H1 (cell line): ENCODE data around the gene HSFX4. TPM values are rescaled to one million over a fixed set of nuclear protein-coding genes. Genes with fewer than 3 reads are reported as not detected.

Source experiments
- CTCF ChIA-PET: fragments of 300-600 bp; sonication (Branson Sonifier 250); formaldehyde crosslinking; loops from one replicate; lab custom pipeline; 2021; ENCODE audit not compliant: partially characterized antibody; lab: Charles Lee
- POLR2A ChIA-PET: fragments of 300-600 bp; sonication (Branson Sonifier 250); formaldehyde crosslinking; loops from one replicate; lab custom pipeline; 2021; ENCODE audit warnings: inconsistent platforms; ENCODE audit not compliant: partially characterized antibody; lab: Charles Lee
- DNase-seq, 2 experiments: peaks; one replicate each; pipeline versions ENCODE4 v3.0.0 to v3.0.0-alpha.2; 2010 to 2022; ENCODE audit warnings: low spot score in 2 of 2, low read depth in 1 of 2, mixed read lengths in 1 of 2
- FAIRE-seq: peaks from 2 replicates; lab custom pipeline; 2011; peaks lifted over from hg19 to GRCh38; lab: Jason Lieb, UNC
- H2AFZ ChIP-seq: 2 replicates; pipeline ENCODE4 v1.8.1; 2012; ENCODE audit warnings: low read length, inconsistent platforms
- H2AK5ac ChIP-seq: 2 replicates; pipeline ENCODE4 v1.6.1; 2013; ENCODE audit warnings: low read depth, low read length
- H2BK120ac ChIP-seq: replicated peaks from 2 replicates; pipeline ENCODE3; 2013; ENCODE audit warnings: low read depth, low read length, inconsistent platforms
- H2BK12ac ChIP-seq: 2 replicates; pipeline ENCODE4 v1.6.1; 2013; ENCODE audit warnings: low read depth, low read length
- H2BK15ac ChIP-seq: 2 replicates; pipeline ENCODE4 v1.6.1; 2013; ENCODE audit warnings: low read length
- H2BK20ac ChIP-seq: 2 replicates; pipeline ENCODE4 v1.6.1; 2013; ENCODE audit warnings: low read length
- H2BK5ac ChIP-seq: 2 replicates; pipeline ENCODE4 v1.6.1; 2013; ENCODE audit warnings: low read depth, low read length
- H3K14ac ChIP-seq: 2 replicates; pipeline ENCODE4 v1.6.1; 2013; ENCODE audit warnings: inconsistent platforms; ENCODE audit not compliant: insufficient read length
- H3K18ac ChIP-seq: 2 replicates; pipeline ENCODE4 v1.6.1; 2013; ENCODE audit warnings: low read length; ENCODE audit errors: extremely low read depth
- H3K23ac ChIP-seq: 2 replicates; pipeline ENCODE4 v1.6.1; 2013; ENCODE audit warnings: inconsistent platforms; ENCODE audit not compliant: insufficient read length
- H3K23me2 ChIP-seq: 2 replicates; pipeline ENCODE4 v1.6.1; 2013; ENCODE audit warnings: low read depth, low read length
- H3K27ac ChIP-seq: 2 replicates; pipeline ENCODE4 v1.6.1; 2011; ENCODE audit warnings: low read depth, low read length, inconsistent platforms
- H3K27me3 ChIP-seq, 4 experiments: replicated peaks in 1 of 4; 1 replicate in 1 of 4; 2 replicates in 3 of 4; pipeline versions ENCODE4 v1.6.1 to v1.8.1; 2011 to 2013; ENCODE audit warnings: low read length in 3 of 4, mild to moderate bottlenecking in 3 of 4, inconsistent platforms in 2 of 4, mixed read lengths in 2 of 4, moderate library complexity in 1 of 4; ENCODE audit not compliant: control insufficient read depth in 3 of 4, insufficient read depth in 3 of 4; ENCODE audit errors: extremely low read depth in 1 of 4
- H3K36me3 ChIP-seq, 4 experiments: 2 replicates each; pipeline versions ENCODE4 v1.6.1 to v1.8.1; 2011 to 2013; ENCODE audit warnings: mild to moderate bottlenecking in 4 of 4, low read length in 3 of 4, moderate library complexity in 2 of 4, control low read depth in 1 of 4, inconsistent platforms in 1 of 4; ENCODE audit not compliant: insufficient read depth in 4 of 4, control insufficient read depth in 2 of 4
- H3K4ac ChIP-seq: replicated peaks from 2 replicates; pipeline ENCODE3; 2013; ENCODE audit warnings: low read length, low read depth, mixed read lengths, inconsistent platforms; ENCODE audit not compliant: insufficient read length
- H3K4me1 ChIP-seq, 4 experiments: replicated peaks in 1 of 4; 1 replicate in 1 of 4; 2 replicates in 3 of 4; pipeline versions ENCODE4 v1.6.1 to v1.8.1; 2011 to 2013; ENCODE audit warnings: low read length in 3 of 4, inconsistent platforms in 2 of 4, mixed read lengths in 1 of 4; ENCODE audit not compliant: insufficient read depth in 4 of 4, control insufficient read depth in 3 of 4
- H3K4me2 ChIP-seq, 2 experiments: 2 replicates each; pipeline versions ENCODE4 v1.6.1 to v1.8.1; 2011 to 2013; ENCODE audit warnings: low read depth in 2 of 2, low read length in 2 of 2, control low read depth in 1 of 2, inconsistent platforms in 1 of 2, mild to moderate bottlenecking in 1 of 2; ENCODE audit not compliant: insufficient read depth in 1 of 2
- H3K4me3 ChIP-seq, 4 experiments: fragments of 200-600, 300-600 bp in 1 of 4; sonication (generic), shearing (Covaris generic), sonication (Bioruptor Twin) in 1 of 4; 2 replicates each; pipeline versions ENCODE4 v1.5.1 to v1.8.1; 2011 to 2016; ENCODE audit warnings: low read length in 4 of 4, low read depth in 3 of 4, control low read depth in 2 of 4, inconsistent platforms in 2 of 4, mild to moderate bottlenecking in 2 of 4, mixed read lengths in 1 of 4, moderate library complexity in 1 of 4; ENCODE audit not compliant: insufficient read depth in 2 of 4; ENCODE audit errors: extremely low read depth in 1 of 4
- H3K56ac ChIP-seq: replicated peaks from 2 replicates; pipeline ENCODE3; 2013; ENCODE audit warnings: low read depth, mild to moderate bottlenecking, mixed read lengths, low read length, inconsistent platforms; ENCODE audit not compliant: insufficient read length
- H3K79me1 ChIP-seq: 2 replicates; pipeline ENCODE4 v1.6.1; 2013; ENCODE audit warnings: low read depth, low read length, control low read depth
- H3K79me2 ChIP-seq, 2 experiments: 2 replicates each; pipeline versions ENCODE4 v1.6.1 to v1.8.1; 2012 to 2013; ENCODE audit warnings: low read length in 2 of 2, mild to moderate bottlenecking in 2 of 2, inconsistent platforms in 1 of 2; ENCODE audit not compliant: insufficient read depth in 2 of 2, control insufficient read depth in 1 of 2
- H3K9ac ChIP-seq, 4 experiments: replicated peaks in 1 of 4; 1 replicate in 1 of 4; 2 replicates in 3 of 4; pipeline versions ENCODE4 v1.6.1 to v1.8.1; 2011 to 2013; ENCODE audit warnings: low read depth in 3 of 4, low read length in 3 of 4, control low read depth in 2 of 4, mild to moderate bottlenecking in 2 of 4, moderate library complexity in 2 of 4, inconsistent platforms in 1 of 4; ENCODE audit errors: extremely low read depth in 1 of 4
- H3K9me3 ChIP-seq, 2 experiments: 2 replicates each; pipeline versions ENCODE4 v1.6.1 to v1.8.1; 2012 to 2013; ENCODE audit warnings: mild to moderate bottlenecking in 2 of 2, moderate library complexity in 2 of 2, control low read depth in 1 of 2, inconsistent platforms in 1 of 2, low read depth in 1 of 2, low read length in 1 of 2, mixed read lengths in 1 of 2; ENCODE audit not compliant: insufficient read depth in 2 of 2
- H4K20me1 ChIP-seq, 2 experiments: replicated peaks in 1 of 2; 2 replicates each; pipeline versions ENCODE3 to v1.8.1; 2011 to 2013; ENCODE audit warnings: inconsistent platforms in 2 of 2, low read length in 2 of 2, mild to moderate bottlenecking in 1 of 2; ENCODE audit not compliant: insufficient read depth in 2 of 2, control insufficient read depth in 1 of 2
- H4K5ac ChIP-seq: 2 replicates; pipeline ENCODE4 v1.6.1; 2013; ENCODE audit warnings: low read length, low read depth, mixed read lengths, inconsistent platforms; ENCODE audit not compliant: insufficient read length
- H4K8ac ChIP-seq: 2 replicates; pipeline ENCODE4 v1.8.0; 2013; ENCODE audit warnings: mild to moderate bottlenecking, moderate library complexity, low read length, inconsistent platforms; ENCODE audit not compliant: insufficient read depth; ENCODE audit errors: extremely low read depth
- H4K91ac ChIP-seq: replicated peaks from 2 replicates; pipeline ENCODE3; 2013; ENCODE audit warnings: low read length, mixed read lengths, inconsistent platforms; ENCODE audit not compliant: insufficient read length
- CEBPB ChIP-seq: IDR thresholded peaks from 2 replicates; pipeline ENCODE4 v1.6.1; 2012; ENCODE audit warnings: low read depth, low read length
- CHD1 ChIP-seq: IDR thresholded peaks from 2 replicates; pipeline ENCODE4 v1.6.1; 2012; ENCODE audit warnings: low read depth, low read length, improper control_type of control experiment
- EP300 ChIP-seq, 2 experiments: IDR thresholded peaks; 1 replicate in 1 of 2; 2 replicates in 1 of 2; pipeline ENCODE4 v1.6.1; 2011 to 2012; ENCODE audit warnings: low read depth in 2 of 2, low read length in 2 of 2, mild to moderate bottlenecking in 2 of 2, borderline replicate concordance in 1 of 2, inconsistent platforms in 1 of 2, moderate library complexity in 1 of 2
- JUND ChIP-seq: IDR thresholded peaks from 2 replicates; pipeline ENCODE4 v1.6.1; 2011; ENCODE audit warnings: mild to moderate bottlenecking, improper control_type of control experiment, low read length
- KDM1A ChIP-seq: fragments of 200-600, 300-600 bp; sonication (generic); IDR thresholded peaks from 2 replicates; pipeline ENCODE4 v1.7.1; 2016; ENCODE audit warnings: mild to moderate bottlenecking, low read length, borderline replicate concordance
- PHF8 ChIP-seq: fragments of 200-600 bp; sonication (generic); conservative IDR thresholded peaks from 2 replicates; pipeline ENCODE4 v1.7.1; 2012; ENCODE audit warnings: low read depth, mild to moderate bottlenecking, inconsistent platforms, low read length, moderate library complexity
- RXRA ChIP-seq: IDR thresholded peaks from 2 replicates; pipeline ENCODE4 v1.6.1; 2011; ENCODE audit warnings: low read depth, mild to moderate bottlenecking, low read length, moderate library complexity; ENCODE audit not compliant: insufficient read depth
- SP4 ChIP-seq: IDR thresholded peaks from 2 replicates; pipeline ENCODE4 v1.6.1; 2012; ENCODE audit warnings: low read length, inconsistent platforms
- SUZ12 ChIP-seq: fragments of 200-600 bp; sonication (generic); IDR thresholded peaks from 2 replicates; pipeline ENCODE4 v1.6.1; 2012; ENCODE audit warnings: mild to moderate bottlenecking, inconsistent platforms, low read length, moderate library complexity, mixed read lengths
- TAF1 ChIP-seq: IDR thresholded peaks from 2 replicates; pipeline ENCODE4 v1.6.1; 2011; ENCODE audit warnings: mild to moderate bottlenecking, low read depth, low read length
- TBP ChIP-seq: IDR thresholded peaks from 2 replicates; pipeline ENCODE4 v1.6.1; 2011; ENCODE audit warnings: low read depth, low read length, improper control_type of control experiment
- WGBS, 2 experiments: shearing (Covaris generic) in 1 of 2; methylation state at CpG; one replicate each; pipeline versions ENCODE4 v1.1.6 to v1.1.7; 2013 to 2015; ENCODE audit warnings: low lambda C conversion rate in 2 of 2, mixed read lengths in 2 of 2, inconsistent platforms in 1 of 2, low coverage in 1 of 2, missing lambda C conversion rate in 1 of 2; ENCODE audit not compliant: insufficient replicate concordance in 2 of 2, insufficient coverage in 1 of 2, insufficient read length in 1 of 2; ENCODE audit errors: extremely low coverage in 1 of 2, missing lambda C conversion rate in 1 of 2; 5-methylcytosine and 5-hydroxymethylcytosine counted together
- polyA plus RNA-seq, 7 experiments: library from polyadenylated mRNA; depleted of rRNA in 3 of 7; stranded (reverse) in 5 of 7; unstranded in 2 of 7; fragments of >200 nt in 5 of 7; fragments of 200-250 nt in 2 of 7; gene quantifications; 1 replicate in 5 of 7; 2 replicates in 1 of 7; 4 replicates in 1 of 7; pipeline versions ENCODE4 v1.2.1 to v1.2.3, GENCODE V29; 2011 to 2013; ENCODE audit warnings: missing spikeins in 2 of 7, mixed read lengths in 2 of 7
- total RNA-seq: library from RNA; stranded (reverse); fragmentation: NEBNext Ultra II Directional; extraction: Animal tissue kit (Norgen Biotek cat#: 25700); gene quantifications from 2 replicates; pipeline ENCODE4 v1.2.1, GENCODE V29; 2021
- TF ChIP-seq, protein P1 (sequence below): IDR thresholded peaks from 2 replicates; pipeline ENCODE4 v1.6.1; 2012; ENCODE audit warnings: inconsistent platforms

The HSFX4 gene
- total and polyA plus RNA-seq, 2 of the 8 experiments (the other 6 are each of a cell fraction or from before 2014, with no cell fraction given): not detected

DNA sequence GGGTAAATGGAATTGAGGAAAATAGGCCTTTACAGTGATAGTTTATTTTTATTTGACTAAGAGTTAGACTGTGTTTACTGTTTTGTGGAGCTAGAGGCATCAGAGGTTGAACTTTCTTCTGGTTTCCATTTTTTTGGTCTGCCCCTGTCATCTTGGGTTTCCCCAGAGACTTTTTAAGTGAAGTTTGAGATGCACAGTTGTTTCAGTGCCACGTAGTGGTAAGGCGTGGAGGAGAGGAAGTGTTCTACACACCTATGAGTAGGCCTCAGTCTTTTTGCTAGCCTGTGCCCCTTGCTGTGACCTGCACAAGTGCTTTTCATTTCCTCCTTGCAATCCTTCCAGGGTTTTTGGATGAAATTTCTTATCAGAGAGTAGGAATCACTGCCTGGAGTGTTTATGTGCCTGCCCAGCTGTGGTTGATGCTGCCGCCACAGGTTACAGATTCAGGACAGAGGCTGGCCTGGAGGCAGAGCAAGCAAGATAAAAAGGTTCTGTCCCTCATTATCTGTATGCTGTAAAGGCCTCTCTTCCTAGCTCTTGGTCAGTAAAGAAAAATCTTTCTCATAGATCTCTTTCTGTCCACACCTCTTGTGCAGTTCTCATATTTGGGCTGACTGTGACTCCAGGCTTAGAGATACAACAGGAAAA lies 12.5 kb upstream of the HSFX4 start:
- no peak overlapping the region for H3K14ac ChIP-seq
- no peak for FAIRE-seq
- H3K4me3 ChIP-seq: no peak overlapping the region
- H3K79me1 ChIP-seq: no peaks in the 10 kb centered on the region
- H3K23ac ChIP-seq: no peak overlapping the region
- no peaks in the 10 kb centered on the region for H3K79me2 ChIP-seq
- no peak overlapping the region for H2BK15ac ChIP-seq
- no peaks in the 10 kb centered on the region for H4K20me1 ChIP-seq
- H3K23me2 ChIP-seq: no peaks in the 10 kb centered on the region
- H3K9ac ChIP-seq: no peak overlapping the region
- H2BK20ac ChIP-seq: no peak overlapping the region
- H2BK5ac ChIP-seq: no peak overlapping the region
- POLR2A ChIA-PET: no interaction called here
- H3K36me3 ChIP-seq: no peaks in the 10 kb centered on the region
- no peaks in the 10 kb centered on the region for H3K4me1 ChIP-seq
- no peak overlapping the region for H3K18ac ChIP-seq
- DNase-seq: no peak
- no peak overlapping the region for H2AFZ ChIP-seq
- 83% methylated on average over 3 of the region's 3 CpGs; no CpG with 5 or more reads in 1 of the 2 experiments for WGBS, 2 experiments
- H3K27ac ChIP-seq: no peak overlapping the region
- H3K4ac ChIP-seq: no peak overlapping the region
- H4K5ac ChIP-seq: no peak overlapping the region
- H3K4me2 ChIP-seq: no peak overlapping the region
- H2BK12ac ChIP-seq: no peak overlapping the region
- no peaks in the 10 kb centered on the region for H3K27me3 ChIP-seq
- no peak overlapping the region for H2BK120ac ChIP-seq
- H4K8ac ChIP-seq: no peak overlapping the region
- no peaks in the 10 kb centered on the region for H3K9me3 ChIP-seq
- no peak overlapping the region for H2AK5ac ChIP-seq
- H4K91ac ChIP-seq: no peak overlapping the region
- CTCF ChIA-PET: interaction anchor here (0.7 kb wide), 1 partner anchor 22 kb away, joined by 3 read pairs; no protein-coding TSS in a partner anchor
- no peak overlapping the region for H3K56ac ChIP-seq
- no peak for TF ChIP-seq KDM1A
- TF ChIP-seq JUND: no peak
- TF ChIP-seq TBP: no peak
- TF ChIP-seq CEBPB: no peak
- TF ChIP-seq TAF1: no peak
- no peak for TF ChIP-seq EP300 (IDR thresholded peaks at IDR 0.05; ENCODE audit: borderline replicate concordance in 1 of 2, low read depth in 2 of 2, low read length in 2 of 2)
- no peak for TF ChIP-seq RXRA
- no peak for TF ChIP-seq SP4
- no peak for TF ChIP-seq CHD1
- TF ChIP-seq, protein P1, sequence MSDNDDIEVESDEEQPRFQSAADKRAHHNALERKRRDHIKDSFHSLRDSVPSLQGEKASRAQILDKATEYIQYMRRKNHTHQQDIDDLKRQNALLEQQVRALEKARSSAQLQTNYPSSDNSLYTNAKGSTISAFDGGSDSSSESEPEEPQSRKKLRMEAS: no peak
- no peak for TF ChIP-seq SUZ12
- TF ChIP-seq PHF8: no peak
